Left lung (tissue), 10 donors: ENCODE results near the gene KDM4C. TPM values are rescaled to one million over a fixed set of nuclear protein-coding genes. Genes with fewer than 3 reads are reported as not detected.

Experiments
- ATAC-seq: fragments of 200-7000 bp; cut with Tn5 transposase; one replicate; pipeline ENCODE4 v1.9.1; 2020; ENCODE audit warnings: moderate library complexity
- DNase-seq, 4 donors: peaks; one replicate each; pipeline ENCODE4 v3.0.0-alpha.2; 2013 to 2020
- H3K27ac ChIP-seq, 2 donors: fragments of 200-600 bp; sonication (generic) in 1 of 2; one replicate each; pipeline versions ENCODE4 v1.5.0 to v1.8.0; 2020 to 2021
- H3K27me3 ChIP-seq, 2 donors: fragments of 200-600 bp; sonication (generic) in 1 of 2; one replicate each; pipeline versions ENCODE4 v1.5.0 to v1.8.0; 2020 to 2021
- H3K36me3 ChIP-seq, 2 donors: fragments of 200-600 bp; sonication (generic) in 1 of 2; one replicate each; pipeline versions ENCODE4 v1.5.0 to v1.8.0; 2020 to 2021
- H3K4me1 ChIP-seq, 2 donors: fragments of 200-600 bp; one replicate each; pipeline ENCODE4 v1.8.0; 2021
- H3K4me3 ChIP-seq, 2 donors: fragments of 200-600 bp; sonication (generic) in 1 of 2; one replicate each; pipeline versions ENCODE4 v1.5.0 to v1.8.0; 2020 to 2021; ENCODE audit warnings: mild to moderate bottlenecking in 1 of 2
- H3K9me3 ChIP-seq, 2 donors: fragments of 200-600 bp; sonication (generic) in 1 of 2; one replicate each; pipeline versions ENCODE4 v1.5.0 to v1.8.0; 2020 to 2021
- intact Hi-C, 2 donors: fragments of 100-400 bp; cut with DNase I; formaldehyde crosslinking; loops; one replicate each; pipeline versions ENCODE4 v1.11.2 to v1.14.2; 2022
- polyA plus RNA-seq, 6 donors: library from polyadenylated mRNA; unstranded; fragments of 120-200 nt; gene quantifications; one replicate each; pipeline ENCODE4 v1.2.1, GENCODE V29; 2013; ENCODE audit not compliant: insufficient read length in 6 of 6
- total RNA-seq, 2 donors: library from RNA; stranded (reverse); fragmentation: NEBNext Ultra II Directional; extraction: Animal tissue kit (Norgen Biotek cat#: 25700); gene quantifications; one replicate each; pipeline ENCODE4 v1.2.1, GENCODE V29; 2021
- TF ChIP-seq, protein P1 (sequence below), 2 donors: fragments of 200-600 bp; sonication (generic) in 1 of 2; IDR thresholded peaks; one replicate each; pipeline versions ENCODE4 v1.5.0 to v1.8.0; 2021; ENCODE audit warnings: antibody characterized with exemption in 2 of 2
- donor health status: DM: no; HTN: yes; CAD: no.
- donor health status: DM: no; HTN: no; CAD: no.

Gene KDM4C
- total and polyA plus RNA-seq, 8 donors: 11.7 to 34.8 (median 15.2) TPM

DNA sequence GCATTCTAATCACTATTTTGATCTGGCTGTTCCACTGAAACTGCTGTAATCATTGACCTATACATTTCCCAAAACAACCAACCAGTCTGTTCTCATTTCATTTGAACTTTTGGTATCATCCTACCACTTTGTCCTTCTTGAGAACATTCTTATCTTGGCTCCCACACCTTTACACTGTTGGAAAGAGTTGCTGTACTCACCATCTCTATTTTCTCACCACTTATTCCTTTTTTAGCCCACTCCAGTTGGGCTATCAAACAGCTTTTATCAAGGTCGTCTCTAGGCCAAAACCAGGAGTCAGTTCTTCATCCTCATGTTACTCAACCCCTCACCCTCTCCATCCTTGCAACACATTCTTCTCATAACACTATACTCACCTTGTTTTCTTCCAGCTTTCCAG, 170.1 kb downstream of the KDM4C start:
- H3K9me3 ChIP-seq: no peaks in the 10 kb centered on the region
- H3K36me3 ChIP-seq: no peaks in the 10 kb centered on the region
- intact Hi-C loops: no loop called here
- no peaks in the 10 kb centered on the region for H3K27me3 ChIP-seq
- no peak overlapping the region for H3K4me3 ChIP-seq
- no peak for ATAC-seq
- peaks cover 0 to under 1% of the 10 kb centered on the region in 2 donors for H3K4me1 ChIP-seq
- DNase-seq: no peak
- H3K27ac ChIP-seq: no peak overlapping the region
- TF ChIP-seq, protein P1, sequence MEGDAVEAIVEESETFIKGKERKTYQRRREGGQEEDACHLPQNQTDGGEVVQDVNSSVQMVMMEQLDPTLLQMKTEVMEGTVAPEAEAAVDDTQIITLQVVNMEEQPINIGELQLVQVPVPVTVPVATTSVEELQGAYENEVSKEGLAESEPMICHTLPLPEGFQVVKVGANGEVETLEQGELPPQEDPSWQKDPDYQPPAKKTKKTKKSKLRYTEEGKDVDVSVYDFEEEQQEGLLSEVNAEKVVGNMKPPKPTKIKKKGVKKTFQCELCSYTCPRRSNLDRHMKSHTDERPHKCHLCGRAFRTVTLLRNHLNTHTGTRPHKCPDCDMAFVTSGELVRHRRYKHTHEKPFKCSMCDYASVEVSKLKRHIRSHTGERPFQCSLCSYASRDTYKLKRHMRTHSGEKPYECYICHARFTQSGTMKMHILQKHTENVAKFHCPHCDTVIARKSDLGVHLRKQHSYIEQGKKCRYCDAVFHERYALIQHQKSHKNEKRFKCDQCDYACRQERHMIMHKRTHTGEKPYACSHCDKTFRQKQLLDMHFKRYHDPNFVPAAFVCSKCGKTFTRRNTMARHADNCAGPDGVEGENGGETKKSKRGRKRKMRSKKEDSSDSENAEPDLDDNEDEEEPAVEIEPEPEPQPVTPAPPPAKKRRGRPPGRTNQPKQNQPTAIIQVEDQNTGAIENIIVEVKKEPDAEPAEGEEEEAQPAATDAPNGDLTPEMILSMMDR (IDR thresholded peaks at IDR 0.05): no peak

DNA sequence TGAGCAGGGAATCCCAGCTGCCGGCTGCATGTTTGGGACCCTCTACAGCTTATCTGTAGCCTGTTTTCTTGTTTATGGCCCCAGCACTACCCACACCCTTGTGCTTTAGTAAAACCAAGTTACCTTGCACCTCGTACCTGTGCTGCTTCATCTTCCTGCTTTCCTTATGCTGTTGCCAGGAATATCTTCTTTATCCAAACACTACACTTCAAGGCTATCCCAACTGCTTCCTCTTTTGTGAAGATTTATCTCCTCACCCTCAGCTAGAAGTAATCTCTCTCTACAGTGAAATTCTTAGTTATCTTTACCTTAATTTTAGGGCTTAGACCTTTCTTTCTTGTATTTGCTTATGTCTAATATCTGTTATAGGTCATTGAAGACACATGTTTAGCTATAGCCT, 171.1 kb downstream of the KDM4C start:
- H3K27ac ChIP-seq: no peak overlapping the region

DNA sequence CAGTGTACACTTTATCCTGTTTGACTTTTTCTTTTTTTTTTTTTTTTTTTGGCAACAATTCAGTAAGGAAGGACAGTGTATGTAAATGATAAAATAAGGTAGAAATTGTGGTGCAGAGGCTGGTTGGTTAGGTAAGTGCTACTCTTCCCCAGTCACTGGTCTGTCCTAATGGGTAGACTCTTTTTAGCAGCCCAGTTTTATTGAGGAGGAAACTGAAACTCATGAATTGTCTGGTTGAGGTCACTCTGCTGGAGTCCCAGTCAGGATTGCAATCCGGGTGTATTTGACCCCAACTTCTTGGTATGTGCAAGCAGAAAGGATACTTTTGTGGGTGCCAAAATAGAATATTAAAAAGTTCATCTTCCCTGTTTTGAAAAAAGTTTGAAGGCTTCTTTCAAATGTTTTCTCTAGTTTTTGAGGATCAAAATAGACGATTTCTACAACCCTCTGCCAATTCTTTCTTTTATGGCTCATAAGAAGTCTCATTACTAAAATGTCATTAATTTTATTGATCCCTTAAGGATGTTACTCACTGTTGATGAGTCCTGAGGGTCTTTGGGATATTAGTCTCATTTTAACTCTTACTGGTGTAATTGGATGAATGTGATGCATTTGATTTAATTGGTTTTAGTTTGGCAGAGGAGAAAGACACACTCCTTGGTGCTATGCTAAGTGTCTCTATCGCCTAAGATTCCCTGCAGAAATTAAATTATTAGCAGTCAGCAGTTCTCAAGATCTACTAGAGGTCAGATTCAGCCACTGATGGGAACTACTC, 171.9 kb downstream of the KDM4C start:
- Histone ChIP-seq H3K4me3 (no peak overlapping the region), H3K36me3 (no peaks in the 10 kb centered on the region), H3K9me3 (no peaks in the 10 kb centered on the region), H3K27me3 (no peaks in the 10 kb centered on the region), H3K4me1 (no peaks in the 10 kb centered on the region), H3K27ac (no peak overlapping the region)
- DNase-seq: no peak
- intact Hi-C loops: no loop called here
- TF ChIP-seq, protein P1 (IDR thresholded peaks at IDR 0.05): no peak
- no peak for ATAC-seq

More for the DNA sequence above, 171.1 kb downstream of the KDM4C start:
- ATAC-seq (no peak), DNase-seq (no peak)
- no peaks in the 10 kb centered on the region for H3K36me3 ChIP-seq
- H3K4me1 ChIP-seq: no peaks in the 10 kb centered on the region
- H3K27me3 ChIP-seq: no peaks in the 10 kb centered on the region
- TF ChIP-seq, protein P1 (IDR thresholded peaks at IDR 0.05): no peak
- no peaks in the 10 kb centered on the region for H3K9me3 ChIP-seq
- intact Hi-C loops: no loop called here
- no peak overlapping the region for H3K4me3 ChIP-seq

DNA sequence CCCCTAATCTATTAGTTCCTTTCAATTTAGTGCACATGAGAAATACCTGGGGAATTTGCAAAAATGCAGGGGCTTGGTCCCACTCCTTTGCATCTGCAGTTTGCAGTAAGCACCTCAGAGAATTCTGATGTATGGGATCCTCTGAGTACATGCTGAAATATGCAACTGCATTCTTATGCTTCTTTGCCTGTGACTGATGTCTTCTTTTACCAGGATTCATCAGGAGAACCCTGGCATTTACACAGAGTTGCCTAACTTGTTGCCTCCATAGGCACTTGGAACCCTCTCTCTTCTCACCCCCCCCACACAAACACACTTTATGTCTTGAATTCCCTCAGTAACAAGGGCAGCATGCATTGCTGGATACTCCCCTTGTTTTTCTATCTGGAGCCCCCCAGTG, 173.1 kb downstream of the KDM4C start:
- Histone ChIP-seq H3K36me3 (no peaks in the 10 kb centered on the region), H3K4me3 (no peak overlapping the region), H3K4me1 (no peaks in the 10 kb centered on the region), H3K27me3 (no peaks in the 10 kb centered on the region), H3K9me3 (no peaks in the 10 kb centered on the region), H3K27ac (no peak overlapping the region)
- intact Hi-C loops: no loop called here
- ATAC-seq: no peak
- TF ChIP-seq, protein P1 (IDR thresholded peaks at IDR 0.05): no peak
- DNase-seq: no peak

DNA sequence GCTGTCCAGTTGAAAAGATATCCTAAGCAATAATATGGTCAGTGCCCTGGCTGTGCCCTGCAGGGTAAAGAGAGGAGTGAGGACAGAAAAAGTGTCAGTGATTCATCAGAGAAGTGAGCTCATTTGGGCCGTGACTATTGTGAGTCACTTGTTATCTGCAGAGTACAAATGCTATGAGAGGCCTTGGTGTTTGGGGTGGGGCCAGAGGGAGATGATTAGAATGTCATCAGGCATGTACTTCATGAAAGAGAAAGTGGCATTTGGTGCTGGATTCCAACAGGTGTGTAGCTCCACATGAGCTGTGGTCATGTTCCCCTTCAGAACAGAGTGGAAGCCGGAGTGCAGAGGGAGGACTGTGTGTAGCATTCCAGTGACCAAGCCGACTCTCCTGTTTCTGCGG, 174.1 kb downstream of the KDM4C start:
- TF ChIP-seq, protein P1 (IDR thresholded peaks at IDR 0.05): no peak
- no peaks in the 10 kb centered on the region for H3K4me1 ChIP-seq
- H3K4me3 ChIP-seq: no peak overlapping the region
- DNase-seq (no peak), ATAC-seq (peak; percentile 59)
- H3K9me3 ChIP-seq: no peaks in the 10 kb centered on the region
- no peaks in the 10 kb centered on the region for H3K27me3 ChIP-seq
- intact Hi-C loops: no loop called here
- no peak overlapping the region for H3K27ac ChIP-seq
- no peaks in the 10 kb centered on the region for H3K36me3 ChIP-seq
